Measurements from ENCODE around the gene ARHGAP42.

The ARHGAP42 gene

GRCh38 chr11:100684101-100685065 lies 2.7 kb upstream of the ARHGAP42 start:
- no peak overlapping the region for H3K4me3 ChIP-seq (ENCODE audit: control insufficient read depth, low read depth, low read length)
- no peak for DNase-seq (ENCODE audit: low read depth)

GRCh38 chr11:100686476-100687053 lies 523 bp upstream of the ARHGAP42 start:
- peak overlapping the region; percentile 87 for H3K4me3 ChIP-seq (ENCODE audit: control insufficient read depth, low read depth, low read length)

More at GRCh38 chr11:100684101-100685065, 2.7 kb upstream of the ARHGAP42 start:
- no peak for TF ChIP-seq CTCF (IDR thresholded peaks at IDR 0.05; ENCODE audit: control insufficient read depth, insufficient read depth, low read depth, low read length, missing control alignments)

GRCh38 chr11:100687630-100688395 lies 725 bp downstream of the ARHGAP42 start:
- DNase-seq (ENCODE audit: low read depth) = peak; percentile 46
- peak; percentile 74 for TF ChIP-seq CTCF (IDR thresholded peaks at IDR 0.05; ENCODE audit: control insufficient read depth, insufficient read depth, low read depth, low read length, missing control alignments)
- H3K4me3 ChIP-seq (ENCODE audit: control insufficient read depth, low read depth, low read length) = peak overlapping the region; percentile 87

More at GRCh38 chr11:100686476-100687053, 523 bp upstream of the ARHGAP42 start:
- no peak for DNase-seq (ENCODE audit: low read depth)
- no peak for TF ChIP-seq CTCF (IDR thresholded peaks at IDR 0.05; ENCODE audit: control insufficient read depth, insufficient read depth, low read depth, low read length, missing control alignments)

- DNase-seq (ENCODE audit: low read depth) = no peak
- no peak for TF ChIP-seq CTCF (IDR thresholded peaks at IDR 0.05; ENCODE audit: control insufficient read depth, insufficient read depth, low read depth, low read length, missing control alignments)
- no peak overlapping the region for H3K4me3 ChIP-seq (ENCODE audit: control insufficient read depth, low read depth, low read length)
Measured at GRCh38 chr11:100689141-100689540, 2.1 kb downstream of the ARHGAP42 start.

- no peak for DNase-seq (ENCODE audit: low read depth)
- H3K4me3 ChIP-seq (ENCODE audit: control insufficient read depth, low read depth, low read length) = no peak overlapping the region
- no peak for TF ChIP-seq CTCF (IDR thresholded peaks at IDR 0.05; ENCODE audit: control insufficient read depth, insufficient read depth, low read depth, low read length, missing control alignments)
Measured at GRCh38 chr11:100691896-100692653, 5.0 kb downstream of the ARHGAP42 start.

- no peak for TF ChIP-seq CTCF (IDR thresholded peaks at IDR 0.05; ENCODE audit: control insufficient read depth, insufficient read depth, low read depth, low read length, missing control alignments)
- DNase-seq (ENCODE audit: low read depth) = no peak
- no peak overlapping the region for H3K4me3 ChIP-seq (ENCODE audit: control insufficient read depth, low read depth, low read length)
Measured at GRCh38 chr11:100695911-100696310, 8.8 kb downstream of the ARHGAP42 start.
